GM12864 (cell line): ENCODE results near the gene DMRT1.

Experiments used
- DNase-seq: peaks from one replicate; pipeline ENCODE4 v3.0.0-alpha.2; 2011; ENCODE audit warnings: low read depth
- H3K4me3 ChIP-seq: 2 replicates; pipeline ENCODE4 v1.5.1; 2011; ENCODE audit warnings: mild to moderate bottlenecking, low read depth, low read length, control low read depth
- CTCF ChIP-seq: IDR thresholded peaks from 2 replicates; pipeline ENCODE4 v1.5.1; 2011; ENCODE audit warnings: low read depth, mild to moderate bottlenecking, moderate library complexity, low read length, control low read depth, inconsistent platforms; ENCODE audit errors: missing control alignments

Gene DMRT1

GRCh38 chr9:922171-922570, 80.7 kb downstream of the DMRT1 start:
- no peak overlapping the region for H3K4me3 ChIP-seq
- no peak for TF ChIP-seq CTCF
- no peak for DNase-seq

- DNase-seq, result no peak
- TF ChIP-seq CTCF, result no peak
- H3K4me3 ChIP-seq, result no peak overlapping the region
Measured at GRCh38 chr9:922731-923130, 81.2 kb downstream of the DMRT1 start.

GRCh38 chr9:926976-927375, 85.5 kb downstream of the DMRT1 start:
- H3K4me3 ChIP-seq, result no peak overlapping the region
- no peak for TF ChIP-seq CTCF
- DNase-seq, result no peak

GRCh38 chr9:928363-929042, 87.0 kb downstream of the DMRT1 start:
- TF ChIP-seq CTCF, result peak; percentile 74
- H3K4me3 ChIP-seq, result no peak overlapping the region
- peak; percentile 7 for DNase-seq

- no peak for DNase-seq
- no peak for TF ChIP-seq CTCF
- H3K4me3 ChIP-seq, result no peak overlapping the region
Measured at GRCh38 chr9:929719-930118, 88.2 kb downstream of the DMRT1 start.

GRCh38 chr9:933356-933755, 91.9 kb downstream of the DMRT1 start:
- no peak overlapping the region for H3K4me3 ChIP-seq
- TF ChIP-seq CTCF, result no peak
- no peak for DNase-seq

GRCh38 chr9:935348-935965, 94.0 kb downstream of the DMRT1 start:
- no peak overlapping the region for H3K4me3 ChIP-seq
- TF ChIP-seq CTCF, result no peak
- no peak for DNase-seq
